ENCODE measurements around the gene ANAPC16.
"Not testable (repeated sequence)": the region's sequence is repeated elsewhere in the genome, so short reads cannot be mapped to it uniquely, and the experiment has no call there.

ANAPC16 gene

DNA sequence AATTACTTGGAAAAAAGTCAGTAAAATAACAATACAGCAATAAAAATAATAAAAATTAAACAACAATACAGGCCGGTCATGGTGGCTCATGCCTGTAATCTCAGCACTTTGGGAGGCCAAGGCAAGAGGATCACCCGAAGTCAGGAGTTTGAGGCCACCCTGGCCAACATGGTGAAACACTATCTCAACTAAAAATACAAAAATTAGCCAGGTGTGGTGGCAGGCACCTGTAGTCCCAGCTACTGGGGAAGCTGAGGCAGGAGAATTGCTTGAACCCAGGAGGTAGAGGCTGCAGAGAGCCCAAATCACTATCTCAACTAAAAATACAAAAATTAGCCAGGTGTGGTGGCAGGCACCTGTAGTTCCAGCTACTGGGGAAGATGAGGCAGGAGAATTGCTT, 4.0 kb upstream of the ANAPC16 start:
- DNase-seq (ENCODE audit: low read depth in 2 of 2), result not testable (repeated sequence)

DNA sequence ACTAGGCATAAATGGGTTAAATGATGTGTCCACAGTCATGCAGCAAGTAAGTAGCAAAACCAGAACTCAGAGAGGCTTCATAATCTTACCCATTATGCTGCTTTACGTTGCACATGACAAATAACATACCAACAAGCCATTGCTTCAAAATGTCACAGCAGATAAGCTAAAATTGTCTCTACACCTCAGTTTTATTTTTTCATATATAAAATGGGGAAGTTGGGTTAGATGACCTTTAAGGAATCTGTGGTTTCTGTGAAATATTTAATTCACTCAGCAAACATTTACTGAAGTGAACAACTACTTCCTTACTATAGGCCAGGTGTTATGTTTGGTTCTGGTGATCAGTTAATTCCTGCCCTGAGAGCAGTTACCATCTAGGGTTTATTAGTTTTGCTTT, 2.5 kb downstream of the ANAPC16 start:
- no peak for DNase-seq (ENCODE audit: low read depth in 2 of 2)

DNA sequence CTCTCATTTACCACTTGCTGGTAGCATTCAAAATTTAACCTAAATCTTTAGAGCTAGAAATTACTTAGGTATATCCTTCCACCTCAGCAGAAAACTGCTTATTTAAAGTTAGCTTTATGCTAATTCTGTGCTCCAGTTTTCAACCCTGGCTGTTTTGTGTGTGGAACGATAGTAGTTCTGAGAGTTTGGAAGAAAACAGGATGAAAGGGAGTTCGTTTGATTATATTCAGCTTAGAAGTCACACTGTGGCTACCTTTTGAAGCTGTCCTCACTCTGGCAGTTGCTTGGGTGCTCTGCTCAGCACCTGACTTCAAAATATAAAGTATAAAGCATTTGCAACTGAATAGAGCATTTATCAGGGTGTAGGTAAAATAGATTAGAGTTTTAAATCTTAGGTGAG, 2.9 kb downstream of the ANAPC16 start:
- DNase-seq (ENCODE audit: low read depth in 2 of 2), result no peak

DNA sequence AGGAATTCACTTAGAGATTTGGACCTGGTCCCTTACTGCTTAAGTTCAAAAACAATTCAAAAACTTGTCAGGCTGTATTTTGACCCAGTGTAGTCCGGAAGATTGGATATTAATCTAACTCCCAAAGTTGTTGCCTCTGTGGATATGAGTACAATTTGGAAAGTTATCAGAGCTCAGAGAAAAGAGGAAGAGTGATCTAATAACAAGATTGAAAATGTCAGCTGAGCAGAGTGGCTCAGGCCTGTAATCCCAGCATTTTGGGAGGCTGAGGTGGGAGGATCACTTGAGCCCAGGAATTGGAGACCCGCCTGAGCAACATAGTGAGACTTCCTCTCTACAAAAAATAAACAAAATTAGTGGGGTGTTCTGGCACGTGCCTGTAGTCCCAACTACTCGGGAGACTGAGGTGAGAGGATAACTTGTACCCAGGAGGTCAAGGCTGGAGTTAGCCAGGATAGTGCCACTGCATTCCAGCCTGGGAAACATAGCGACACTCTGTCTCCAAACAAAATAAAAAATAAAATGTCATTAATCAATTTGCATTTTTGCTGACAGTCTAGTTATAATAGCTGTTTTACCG, 3.5 kb downstream of the ANAPC16 start:
- no peak for DNase-seq (ENCODE audit: low read depth in 2 of 2)

DNA sequence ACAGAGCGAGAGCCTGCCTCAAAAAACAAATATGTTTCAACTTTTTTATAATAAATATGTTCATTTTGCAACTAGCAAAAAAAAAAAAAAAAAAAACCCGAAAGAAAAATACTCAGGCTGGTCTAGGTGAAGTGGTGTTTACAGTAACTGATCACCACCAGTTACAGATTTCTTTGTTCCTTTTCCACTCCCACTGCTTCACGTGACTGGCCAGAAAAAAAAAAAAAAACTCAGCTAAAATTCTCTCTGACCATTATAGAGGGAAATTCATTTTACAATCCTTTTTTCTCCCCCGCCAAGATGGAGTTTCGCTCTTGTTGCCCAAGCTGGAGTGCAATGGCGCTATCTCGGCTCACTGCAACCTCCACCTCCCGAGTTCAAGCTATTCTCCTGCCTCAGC, 4.8 kb downstream of the ANAPC16 start:
- no peak for DNase-seq (ENCODE audit: low read depth in 2 of 2)

DNA sequence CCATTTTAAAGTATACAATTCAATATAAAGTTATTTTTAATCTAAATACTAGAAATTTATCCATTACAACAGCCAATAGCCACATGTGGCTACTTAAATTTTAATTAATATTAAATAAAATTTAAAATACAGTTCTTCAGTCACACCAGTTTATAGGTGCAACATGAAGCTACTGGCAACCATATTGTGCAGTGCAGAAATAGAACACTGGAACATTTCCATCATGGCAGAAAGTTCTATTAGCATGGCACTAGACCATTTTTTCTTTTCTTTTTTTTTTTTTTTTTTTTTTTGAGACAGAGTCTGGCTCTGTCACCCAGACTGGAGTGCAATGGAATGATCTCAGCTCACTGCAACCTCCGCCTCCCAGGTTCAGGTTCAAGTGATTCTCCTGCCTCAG, 5.5 kb downstream of the ANAPC16 start:
- DNase-seq (ENCODE audit: low read depth in 2 of 2), result no peak

DNA sequence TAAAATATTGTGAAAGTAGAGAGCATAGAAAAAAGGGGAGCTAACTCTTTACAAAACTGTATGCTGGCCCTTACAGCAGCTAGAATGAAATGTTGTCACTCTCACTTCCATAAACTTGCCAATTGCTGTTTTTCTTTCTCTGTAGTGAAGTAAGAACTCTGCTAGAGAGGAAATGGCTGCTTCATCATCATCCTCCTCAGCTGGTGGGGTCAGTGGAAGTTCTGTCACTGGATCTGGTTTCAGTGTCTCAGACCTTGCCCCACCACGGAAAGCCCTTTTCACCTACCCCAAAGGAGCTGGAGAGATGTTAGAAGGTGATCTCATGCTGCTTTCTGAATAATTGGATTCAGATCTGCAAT, 7.9 kb downstream of the ANAPC16 start:
- DNase-seq (ENCODE audit: low read depth in 2 of 2), result no peak

DNA sequence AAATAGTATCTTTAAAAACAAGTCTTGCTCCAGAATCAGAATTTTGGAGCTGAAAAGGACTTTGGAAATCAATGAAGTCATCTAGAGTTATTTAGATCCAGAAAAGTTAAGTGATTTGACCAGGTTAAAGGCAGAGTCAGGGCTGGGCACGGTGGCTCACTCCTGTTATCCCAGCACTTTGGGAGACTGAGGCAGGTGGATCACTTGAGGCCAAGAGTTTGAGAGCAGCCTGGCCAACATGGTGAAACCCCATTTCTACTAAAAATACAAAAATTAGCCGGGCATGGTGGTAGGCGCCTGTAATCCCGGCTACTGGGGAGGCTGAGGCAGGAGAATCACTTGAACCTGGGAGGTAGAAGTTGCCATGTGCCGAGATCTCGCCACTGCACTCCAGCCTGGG, 8.4 kb downstream of the ANAPC16 start:
- DNase-seq (ENCODE audit: low read depth in 2 of 2), result not testable (repeated sequence)

DNA sequence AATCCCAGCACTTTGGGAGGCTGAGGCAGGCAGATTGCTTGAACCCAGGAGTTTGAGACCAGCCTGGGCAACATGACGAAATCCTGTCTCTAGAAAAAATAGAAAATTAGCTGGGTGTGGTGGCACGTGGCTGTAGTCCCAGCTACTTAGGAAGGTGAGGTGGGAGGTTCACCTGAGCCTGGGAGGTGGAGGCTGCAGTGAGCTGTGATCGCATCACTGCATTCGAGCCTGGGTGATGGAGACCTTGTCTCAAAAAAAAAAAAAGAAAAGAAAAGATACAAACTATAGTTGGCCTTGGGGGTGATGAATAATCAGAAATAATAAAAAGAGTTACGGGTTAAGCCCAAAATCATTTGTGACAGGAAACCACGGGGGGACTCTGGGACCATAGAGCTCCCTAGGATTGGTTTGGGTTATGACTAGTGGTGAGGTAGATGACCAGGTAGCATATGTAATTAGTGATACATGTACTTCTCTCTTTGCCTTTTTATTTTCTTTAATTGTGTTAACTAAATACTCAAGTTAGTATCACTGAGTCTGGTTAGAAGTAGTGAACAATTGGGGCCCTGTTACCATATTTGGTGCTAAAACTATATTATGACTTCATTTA, 10.7 kb downstream of the ANAPC16 start:
- no peak for DNase-seq (ENCODE audit: low read depth in 2 of 2)

DNA sequence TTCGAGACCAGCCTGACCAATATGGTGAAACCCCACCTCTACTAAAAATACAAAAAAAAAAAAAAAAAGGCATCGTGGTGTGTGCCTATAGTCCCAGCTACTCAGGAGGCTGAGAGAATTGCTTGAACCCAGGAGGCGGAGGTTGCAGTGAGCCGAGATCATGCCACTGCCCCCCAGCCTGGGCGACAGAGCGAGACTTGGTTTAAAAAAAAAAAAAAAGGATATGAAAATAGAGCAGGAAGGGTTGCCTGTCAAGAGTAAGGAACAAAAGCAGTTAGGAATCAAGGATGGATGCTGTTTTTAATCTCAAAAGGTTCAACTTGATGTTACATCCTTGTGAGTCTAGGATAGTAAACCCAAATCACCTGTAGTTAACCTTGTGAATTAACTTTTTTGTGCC, 12.0 kb downstream of the ANAPC16 start:
- DNase-seq (ENCODE audit: low read depth in 2 of 2), result no peak

DNA sequence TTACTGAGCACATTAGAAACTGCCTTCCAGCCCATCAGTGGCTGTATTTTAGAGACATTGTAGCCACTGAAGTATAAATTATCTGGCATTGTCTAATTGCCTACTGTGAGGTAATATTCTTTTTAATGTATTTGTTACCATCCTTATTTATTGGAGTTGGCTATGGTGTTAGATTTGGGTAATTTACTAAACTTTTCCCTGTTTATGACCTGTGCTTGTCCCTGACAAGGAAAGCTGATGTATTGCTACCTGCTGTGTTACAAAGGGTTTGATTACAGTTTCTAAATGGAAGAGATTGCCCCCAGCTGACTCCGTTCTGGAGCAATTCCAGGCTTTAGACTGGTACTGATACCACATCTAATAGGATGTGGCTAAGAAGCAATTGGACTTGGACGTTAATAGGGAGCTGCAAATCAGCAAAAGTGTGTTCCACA, 12.5 kb downstream of the ANAPC16 start:
- no peak for DNase-seq (ENCODE audit: low read depth in 2 of 2)

DNA sequence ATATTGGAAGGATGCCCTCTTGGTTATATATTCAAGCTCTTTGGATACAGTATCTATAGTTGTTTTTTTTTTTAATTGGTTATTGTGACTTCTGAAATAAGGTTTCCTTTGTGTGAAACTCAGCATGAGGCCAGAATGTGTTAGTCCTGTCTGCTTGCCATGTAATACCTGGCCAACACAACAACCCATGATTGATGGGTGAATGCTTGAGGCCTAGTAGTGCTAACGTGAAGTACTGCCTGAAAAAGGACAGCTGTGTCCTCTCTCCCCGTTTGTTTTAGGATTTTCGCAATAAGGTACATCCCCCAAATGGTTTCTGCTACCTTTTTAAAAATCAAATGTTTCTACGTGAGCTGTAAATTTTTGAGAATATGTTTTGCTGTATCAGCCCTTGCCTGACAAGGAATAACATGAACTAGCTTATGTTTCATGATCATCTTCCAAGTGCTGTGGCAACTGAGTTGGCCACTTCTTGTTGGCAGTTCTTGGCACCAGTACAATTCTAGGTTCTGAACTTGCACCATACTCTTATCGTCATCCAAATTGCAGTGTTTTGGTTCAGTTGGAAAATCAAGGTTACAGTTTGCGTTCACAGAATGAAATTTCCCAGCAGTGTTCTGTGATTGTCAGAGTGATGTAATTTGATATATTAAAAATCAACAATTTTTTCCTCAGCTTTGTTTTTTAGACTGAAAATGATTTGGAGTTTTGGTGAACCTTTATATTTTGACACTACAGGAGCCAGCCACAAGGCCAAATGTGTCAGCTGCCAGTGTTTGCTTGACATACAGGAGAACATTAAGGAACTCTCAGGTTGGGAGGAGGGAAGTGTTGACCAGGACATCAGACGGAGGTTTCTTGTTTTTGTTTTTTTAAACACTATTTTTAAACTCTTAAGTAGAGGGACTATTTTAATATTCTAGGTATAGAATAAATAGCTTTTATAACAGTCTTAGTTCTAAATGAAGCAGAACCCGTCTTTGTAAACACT, 13.7 kb downstream of the ANAPC16 start:
- DNase-seq (ENCODE audit: low read depth in 2 of 2), result no peak

DNA sequence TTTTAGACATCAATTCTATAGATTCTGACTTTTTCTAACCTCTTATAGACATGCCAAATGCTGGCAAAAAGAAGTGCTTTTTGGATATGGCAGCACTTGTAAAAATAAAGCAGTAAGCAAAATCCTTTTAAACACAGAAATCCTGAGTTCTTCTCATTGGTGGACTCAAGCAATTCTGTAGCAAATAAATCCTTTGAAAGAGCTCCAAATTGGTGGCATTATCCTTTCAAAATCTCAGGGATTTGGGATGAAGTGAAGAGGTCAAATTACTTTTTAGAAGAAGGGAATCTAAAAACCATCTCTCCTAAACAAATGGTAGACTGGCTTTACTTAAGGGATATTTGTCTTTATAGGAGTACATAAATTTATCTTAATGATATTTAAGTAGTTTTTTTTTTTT, 17.8 kb downstream of the ANAPC16 start:
- no peak for DNase-seq (ENCODE audit: low read depth in 2 of 2)

DNA sequence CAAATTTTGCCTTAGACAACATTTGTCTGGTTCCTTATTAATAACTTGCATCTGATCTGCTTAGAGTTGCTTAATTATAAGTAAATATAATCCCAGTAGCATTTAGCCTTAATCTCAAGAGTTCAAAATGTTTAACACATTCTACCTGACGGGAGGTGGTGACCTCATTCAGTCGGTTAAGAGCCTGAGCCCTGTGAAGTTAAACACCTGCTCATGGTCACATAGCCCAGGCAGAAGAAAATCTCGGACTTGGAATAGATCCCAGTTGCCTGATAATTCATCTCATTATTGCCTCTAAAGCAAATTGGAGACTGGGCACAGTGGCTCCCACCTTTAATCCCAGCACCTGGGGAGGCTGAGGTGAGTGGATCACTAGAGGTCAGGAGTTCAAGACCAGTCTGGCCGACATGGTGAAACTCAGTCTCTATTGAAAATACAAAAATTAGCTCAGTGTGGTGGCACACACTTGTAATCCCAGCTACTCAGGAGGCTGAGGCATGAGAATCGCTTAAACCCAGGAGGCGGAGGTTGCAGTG, 18.8 kb downstream of the ANAPC16 start:
- DNase-seq (ENCODE audit: low read depth in 2 of 2), result no peak

DNA sequence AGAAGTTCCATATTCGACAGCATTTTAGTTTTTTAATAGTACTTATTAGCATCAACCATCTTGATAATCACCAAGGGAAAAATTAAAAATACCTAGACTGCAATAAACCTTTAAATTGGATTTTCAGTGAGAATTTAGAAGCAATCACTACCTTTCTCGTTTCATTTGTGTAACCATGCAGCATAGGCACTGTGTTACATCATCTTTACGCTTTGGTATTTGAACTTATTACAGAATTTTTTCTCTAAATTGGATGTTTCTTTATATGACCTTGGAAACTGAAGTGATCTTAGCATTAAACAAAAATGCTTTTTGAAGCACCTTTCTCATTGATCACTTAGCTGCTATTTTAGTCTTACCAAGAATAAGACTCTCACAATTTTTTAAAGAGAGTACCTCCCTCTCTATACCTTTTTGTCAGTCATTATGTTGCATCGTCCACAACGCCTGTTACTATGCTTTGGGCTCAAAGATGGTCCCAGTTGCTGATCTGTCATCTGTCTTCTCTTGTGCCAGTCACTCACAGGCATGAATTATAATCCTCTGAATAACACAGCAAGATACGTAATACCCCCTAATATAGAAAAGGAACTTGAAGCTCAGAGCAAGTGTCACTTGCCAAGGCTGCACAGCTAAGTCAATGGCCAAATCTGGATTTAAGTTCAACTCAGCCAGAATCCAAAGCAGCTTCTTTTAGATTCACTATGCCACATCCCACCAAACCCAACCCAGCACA, 19.9 kb downstream of the ANAPC16 start:
- DNase-seq (ENCODE audit: low read depth in 2 of 2), result no peak

DNA sequence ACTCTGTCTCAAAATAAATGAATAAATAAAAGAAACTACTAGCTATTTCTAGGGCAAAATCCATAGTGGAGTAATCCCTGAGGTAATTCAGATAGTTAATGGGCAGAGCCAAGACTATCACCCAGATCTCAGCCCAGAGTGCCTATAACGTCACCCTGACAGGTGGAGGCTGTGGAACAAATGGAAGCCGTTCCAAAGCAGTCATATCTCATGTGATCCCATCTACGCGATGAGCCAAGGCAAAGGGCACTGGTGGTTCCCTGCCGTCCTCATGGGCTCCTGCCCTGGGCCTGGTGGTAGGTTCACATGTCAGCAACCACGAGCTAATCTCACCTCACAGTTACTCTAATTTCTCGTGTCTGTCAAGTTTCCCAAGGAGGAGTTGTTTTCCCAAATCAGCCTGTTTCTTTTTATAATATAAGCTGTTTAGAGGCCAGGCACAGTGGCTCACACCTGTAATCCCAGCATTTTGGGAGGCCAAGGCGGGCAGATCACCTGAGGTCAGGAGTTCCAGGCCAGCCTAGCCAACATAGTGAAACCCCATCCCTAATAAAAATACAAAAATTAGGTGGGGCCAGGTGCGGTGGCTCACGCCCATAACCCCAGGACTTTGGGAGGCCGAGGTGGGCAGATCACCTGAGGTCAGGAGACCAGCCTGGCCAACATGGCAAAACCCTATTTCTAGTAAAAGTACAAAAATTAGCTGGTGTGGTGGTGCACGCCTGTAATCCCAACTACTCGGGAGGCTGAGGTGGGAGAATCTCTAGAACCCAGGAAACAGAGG, 22.8 kb downstream of the ANAPC16 start:
- DNase-seq (ENCODE audit: low read depth in 2 of 2), result no peak

DNA sequence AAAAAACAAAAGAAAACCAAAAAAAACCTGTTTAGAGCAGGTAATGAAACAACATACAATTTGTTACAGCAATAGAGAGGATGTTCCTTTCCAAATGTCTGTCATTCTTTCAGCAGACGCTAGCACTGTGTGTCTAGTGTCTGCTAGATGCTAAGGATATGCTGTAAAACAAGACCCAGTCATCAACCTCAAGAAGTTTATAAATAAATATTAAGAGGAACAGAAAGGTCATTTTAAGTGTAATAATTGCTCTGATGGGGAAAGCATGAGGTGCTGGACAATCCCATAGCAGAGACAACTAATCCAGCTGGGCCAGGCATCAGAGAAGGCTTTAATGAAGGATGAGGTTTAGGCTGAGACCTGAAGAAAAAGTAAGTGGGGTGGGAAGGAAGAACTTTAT, 23.6 kb downstream of the ANAPC16 start:
- DNase-seq (ENCODE audit: low read depth in 2 of 2), result no peak

DNA sequence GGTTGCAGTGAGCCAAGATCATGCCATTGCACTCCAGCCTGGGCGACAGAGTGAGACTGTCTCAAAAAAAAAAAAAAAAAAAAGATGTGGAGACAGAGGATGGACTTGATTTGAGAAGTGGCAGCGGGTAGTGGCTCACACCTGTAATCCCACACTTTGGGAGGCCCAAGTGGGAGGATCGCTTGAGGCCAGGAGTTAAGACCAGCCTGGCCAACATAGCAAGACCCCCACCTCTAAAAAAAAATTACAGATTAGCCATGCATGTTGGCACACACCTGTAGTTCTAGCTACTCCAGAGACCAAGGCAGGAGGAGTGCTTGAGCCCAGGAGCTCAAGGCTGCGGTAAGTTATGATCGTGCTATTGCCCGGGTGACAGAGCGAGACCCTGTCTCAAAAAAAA, 24.6 kb downstream of the ANAPC16 start:
- no peak for DNase-seq (ENCODE audit: low read depth in 2 of 2)

DNA sequence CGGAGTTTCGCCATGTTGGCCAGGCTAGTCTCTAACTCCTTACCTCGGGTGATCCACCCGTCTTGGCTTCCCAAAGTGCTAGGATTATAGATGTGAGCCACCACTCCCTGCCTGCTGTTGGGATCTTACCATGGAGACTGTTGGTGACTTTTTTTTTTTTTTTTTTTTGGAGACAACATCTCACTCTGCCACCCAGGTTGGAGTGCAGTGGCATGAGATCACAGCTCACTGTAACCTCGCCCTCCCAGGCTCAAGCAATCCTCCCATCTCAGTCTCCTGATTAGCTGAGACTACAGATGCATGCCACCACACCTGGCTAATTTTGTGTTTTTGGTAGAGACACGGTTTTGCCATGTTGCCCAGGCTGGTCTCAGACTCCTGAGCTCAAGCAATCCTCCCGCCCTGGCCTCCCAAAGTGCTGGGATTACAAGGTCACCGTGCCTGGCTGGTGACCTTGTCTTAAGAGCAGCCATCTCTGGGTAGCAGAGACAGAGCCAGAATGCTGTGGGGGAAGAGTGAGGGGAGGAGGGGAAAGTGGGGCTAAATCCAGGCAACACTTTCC, 26.0 kb downstream of the ANAPC16 start:
- DNase-seq (ENCODE audit: low read depth in 2 of 2), result no peak

DNA sequence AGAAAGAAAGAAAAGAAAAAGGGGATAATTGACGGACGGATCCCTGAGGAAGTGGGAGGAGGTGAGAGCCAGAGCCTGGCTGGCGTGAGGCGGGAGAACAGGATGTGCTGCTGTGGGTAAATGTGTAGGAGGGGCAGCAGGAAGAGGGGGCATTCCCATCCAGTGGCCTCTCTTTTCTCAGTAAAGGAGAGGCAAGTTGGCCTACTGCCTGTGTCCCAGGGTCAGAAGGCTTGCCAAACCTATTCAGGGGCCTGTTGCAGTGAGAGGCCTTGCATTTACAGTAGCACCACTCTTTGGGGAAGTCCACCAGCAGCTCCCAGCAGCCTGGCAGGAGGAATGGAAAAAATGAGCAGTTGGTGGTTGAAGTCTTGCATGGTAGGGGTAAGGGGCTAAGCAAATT, 26.9 kb downstream of the ANAPC16 start:
- no peak for DNase-seq (ENCODE audit: low read depth in 2 of 2)
